Fibroblast of lung (primary cell): ENCODE measurements around the gene SLC8A2. TPM values are rescaled to one million over a fixed set of nuclear protein-coding genes. Genes with fewer than 3 reads are reported as not detected.
"Not testable (repeated sequence)": the region's sequence is repeated elsewhere in the genome, so short reads cannot be mapped to it uniquely, and the experiment has no call there.

Experiments used
- DNase-seq, 2 donors: peaks; one replicate each; pipeline versions ENCODE4 v3.0.0 to v3.0.0-alpha.2; 2010; ENCODE audit warnings: low read depth in 2 of 2
- H2AFZ ChIP-seq: 2 replicates; pipeline ENCODE4 v1.5.1; 2012; ENCODE audit warnings: low read length, control low read depth, inconsistent platforms
- H3K27ac ChIP-seq: 2 replicates; pipeline ENCODE4 v1.5.1; 2011; ENCODE audit warnings: low read length, control low read depth; ENCODE audit not compliant: insufficient read depth
- H3K27me3 ChIP-seq: 2 replicates; pipeline ENCODE4 v1.5.1; 2011; ENCODE audit warnings: mild to moderate bottlenecking, low read length; ENCODE audit not compliant: control insufficient read depth, insufficient read depth
- H3K36me3 ChIP-seq: 2 replicates; pipeline ENCODE4 v1.5.1; 2011; ENCODE audit warnings: low read length; ENCODE audit not compliant: control insufficient read depth, insufficient read depth
- H3K4me1 ChIP-seq: 2 replicates; pipeline ENCODE4 v1.5.1; 2011; ENCODE audit warnings: low read length; ENCODE audit not compliant: control insufficient read depth, insufficient read depth; ENCODE audit errors: extremely low read depth
- H3K4me2 ChIP-seq: 2 replicates; pipeline ENCODE4 v1.5.1; 2011; ENCODE audit warnings: low read length, control low read depth; ENCODE audit not compliant: insufficient read depth; ENCODE audit errors: extremely low read depth
- H3K4me3 ChIP-seq, 4 experiments: fragments of 200-600 bp in 1 of 4; sonication (generic) in 1 of 4; replicated peaks in 1 of 4; 2 replicates each; pipeline ENCODE4 v1.5.1; 2011 to 2016; ENCODE audit warnings: low read length in 4 of 4, low read depth in 3 of 4, mild to moderate bottlenecking in 3 of 4, control low read depth in 2 of 4, inconsistent platforms in 1 of 4, mixed read lengths in 1 of 4; ENCODE audit not compliant: insufficient read depth in 1 of 4; ENCODE audit errors: control extremely low read depth in 1 of 4
- H3K79me2 ChIP-seq: 2 replicates; pipeline ENCODE4 v1.5.1; 2012; ENCODE audit warnings: mild to moderate bottlenecking, low read length, inconsistent platforms; ENCODE audit not compliant: control insufficient read depth, insufficient read depth
- H3K9ac ChIP-seq: 2 replicates; pipeline ENCODE4 v1.5.1; 2011; ENCODE audit warnings: mild to moderate bottlenecking, low read length, control low read depth; ENCODE audit not compliant: insufficient read depth
- H3K9me3 ChIP-seq: 2 replicates; pipeline ENCODE4 v1.5.1; 2012; ENCODE audit warnings: low read depth, low read length; ENCODE audit not compliant: control insufficient read depth, insufficient read depth
- H4K20me1 ChIP-seq: 2 replicates; pipeline ENCODE4 v1.5.1; 2011; ENCODE audit warnings: low read length; ENCODE audit not compliant: control insufficient read depth, insufficient read depth; ENCODE audit errors: extremely low read depth
- EZH2 ChIP-seq: IDR thresholded peaks from 2 replicates; pipeline ENCODE4 v1.5.1; 2012; ENCODE audit warnings: low read length, control low read depth, mild to moderate bottlenecking; ENCODE audit errors: missing control alignments
- polyA plus RNA-seq, 2 donors: library from polyadenylated mRNA; depleted of rRNA in 1 of 2; stranded (reverse) in 1 of 2; unstranded in 1 of 2; fragments of >200 nt; gene quantifications; 2 replicates each; pipeline ENCODE4 v1.2.1, GENCODE V29; 2011 to 2012; ENCODE audit warnings: missing spikeins in 1 of 2
- total RNA-seq: library from RNA; depleted of rRNA; stranded (reverse); fragments of >200 nt; gene quantifications from 2 replicates; pipeline ENCODE4 v1.2.1, GENCODE V29; 2014
- TF ChIP-seq, protein P1 (sequence below), 2 donors: IDR thresholded peaks in 1 of 2; conservative IDR thresholded peaks in 1 of 2; 1 replicate in 1 of 2; 2 replicates in 1 of 2; pipeline ENCODE4 v1.5.1; 2011 to 2012; ENCODE audit warnings: low read length in 2 of 2, control low read depth in 1 of 2, inconsistent platforms in 1 of 2, low read depth in 1 of 2, mild to moderate bottlenecking in 1 of 2

SLC8A2 gene
- total and polyA plus RNA-seq, 2 donors (not counting 1 experiment from before 2014, with no cell fraction given) = under 0.01 TPM; not detected in 1

DNA sequence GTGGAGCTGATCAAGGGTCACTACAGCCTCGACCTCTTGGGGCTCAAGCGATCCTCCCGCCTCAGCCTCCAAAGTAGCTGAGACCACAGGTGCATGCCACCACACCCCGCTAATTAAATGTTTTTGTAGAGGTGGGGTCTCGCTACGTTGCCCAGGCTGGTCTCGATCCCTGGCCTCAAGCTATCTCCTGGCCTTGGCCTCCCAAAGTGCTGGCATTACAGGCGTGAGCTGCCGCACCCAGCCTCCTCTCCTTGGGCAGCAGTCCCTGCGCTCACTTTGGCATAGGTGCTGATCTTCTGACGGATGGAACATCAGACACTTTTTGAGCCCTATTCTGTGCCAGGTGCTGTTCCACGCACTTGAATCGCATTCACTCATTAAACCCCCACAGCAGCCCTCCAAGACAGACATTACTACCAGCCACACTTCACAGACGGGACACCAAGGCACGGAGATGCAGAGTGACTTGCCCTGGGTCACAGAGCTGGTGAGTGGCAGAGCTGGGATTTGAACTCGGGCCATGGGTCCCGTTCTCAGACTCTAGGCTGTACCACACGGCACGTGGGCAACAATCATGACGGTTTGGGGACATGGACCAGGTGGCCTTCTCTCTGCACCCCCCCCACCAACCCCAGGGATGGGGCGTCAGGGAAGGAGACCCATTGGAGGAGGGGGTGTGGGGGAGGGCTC lies 55.6 kb downstream of the SLC8A2 start:
- no peak for DNase-seq
- no peak overlapping the region for H3K9ac ChIP-seq
- H3K9me3 ChIP-seq = no peaks in the 10 kb centered on the region
- H3K79me2 ChIP-seq = no peaks in the 10 kb centered on the region
- no peak overlapping the region for H2AFZ ChIP-seq
- no peaks in the 10 kb centered on the region for H4K20me1 ChIP-seq
- peaks cover 22% of the 10 kb centered on the region for H3K27me3 ChIP-seq
- no peak overlapping the region for H3K4me3 ChIP-seq
- TF ChIP-seq EZH2 = no peak
- TF ChIP-seq, protein P1, sequence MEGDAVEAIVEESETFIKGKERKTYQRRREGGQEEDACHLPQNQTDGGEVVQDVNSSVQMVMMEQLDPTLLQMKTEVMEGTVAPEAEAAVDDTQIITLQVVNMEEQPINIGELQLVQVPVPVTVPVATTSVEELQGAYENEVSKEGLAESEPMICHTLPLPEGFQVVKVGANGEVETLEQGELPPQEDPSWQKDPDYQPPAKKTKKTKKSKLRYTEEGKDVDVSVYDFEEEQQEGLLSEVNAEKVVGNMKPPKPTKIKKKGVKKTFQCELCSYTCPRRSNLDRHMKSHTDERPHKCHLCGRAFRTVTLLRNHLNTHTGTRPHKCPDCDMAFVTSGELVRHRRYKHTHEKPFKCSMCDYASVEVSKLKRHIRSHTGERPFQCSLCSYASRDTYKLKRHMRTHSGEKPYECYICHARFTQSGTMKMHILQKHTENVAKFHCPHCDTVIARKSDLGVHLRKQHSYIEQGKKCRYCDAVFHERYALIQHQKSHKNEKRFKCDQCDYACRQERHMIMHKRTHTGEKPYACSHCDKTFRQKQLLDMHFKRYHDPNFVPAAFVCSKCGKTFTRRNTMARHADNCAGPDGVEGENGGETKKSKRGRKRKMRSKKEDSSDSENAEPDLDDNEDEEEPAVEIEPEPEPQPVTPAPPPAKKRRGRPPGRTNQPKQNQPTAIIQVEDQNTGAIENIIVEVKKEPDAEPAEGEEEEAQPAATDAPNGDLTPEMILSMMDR (conservative IDR thresholded peaks at IDR 0.05 in 1 of 2, IDR thresholded peaks at IDR 0.05 in 1 of 2; ENCODE audit: low read depth in 1 of 2, low read length in 2 of 2) = no peak
- peaks cover 5% of the 10 kb centered on the region for H3K4me1 ChIP-seq
- no peak overlapping the region for H3K27ac ChIP-seq
- no peak overlapping the region for H3K4me2 ChIP-seq
- H3K36me3 ChIP-seq = peaks cover 4% of the 10 kb centered on the region

DNA sequence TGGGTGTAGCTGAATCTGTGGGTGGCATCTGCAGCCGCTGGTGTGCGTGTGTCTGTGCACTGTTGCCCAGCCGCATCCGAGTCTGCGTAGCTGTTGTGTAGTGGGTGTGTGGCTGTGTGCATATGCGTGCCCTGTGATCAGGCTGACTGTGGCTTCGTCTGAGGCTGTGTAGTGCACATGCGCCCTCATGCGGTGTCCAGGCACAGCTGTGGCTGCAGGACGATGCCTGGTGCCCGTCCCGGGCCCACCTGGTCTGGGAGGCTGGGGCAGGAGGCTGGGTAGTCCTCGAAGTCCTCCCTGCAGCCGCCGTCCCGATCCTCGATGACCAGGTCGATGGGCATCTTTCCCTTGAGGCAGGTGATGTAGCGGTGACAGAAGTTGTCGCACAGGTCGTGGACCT lies 57.2 kb downstream of the SLC8A2 start:
- peaks cover 9% of the 10 kb centered on the region for H3K27me3 ChIP-seq
- no peak overlapping the region for H3K4me2 ChIP-seq
- peaks cover 5% of the 10 kb centered on the region for H3K4me1 ChIP-seq
- no peak for DNase-seq
- no peaks in the 10 kb centered on the region for H3K79me2 ChIP-seq
- no peak overlapping the region for H3K4me3 ChIP-seq
- H3K9me3 ChIP-seq = no peaks in the 10 kb centered on the region
- H3K9ac ChIP-seq = no peak overlapping the region
- H3K36me3 ChIP-seq = peaks cover 4% of the 10 kb centered on the region
- no peak overlapping the region for H2AFZ ChIP-seq
- no peak for TF ChIP-seq EZH2
- TF ChIP-seq, protein P1 (conservative IDR thresholded peaks at IDR 0.05 in 1 of 2, IDR thresholded peaks at IDR 0.05 in 1 of 2; ENCODE audit: low read depth in 1 of 2, low read length in 2 of 2) = no peak
- H4K20me1 ChIP-seq = no peaks in the 10 kb centered on the region
- H3K27ac ChIP-seq = no peak overlapping the region

DNA sequence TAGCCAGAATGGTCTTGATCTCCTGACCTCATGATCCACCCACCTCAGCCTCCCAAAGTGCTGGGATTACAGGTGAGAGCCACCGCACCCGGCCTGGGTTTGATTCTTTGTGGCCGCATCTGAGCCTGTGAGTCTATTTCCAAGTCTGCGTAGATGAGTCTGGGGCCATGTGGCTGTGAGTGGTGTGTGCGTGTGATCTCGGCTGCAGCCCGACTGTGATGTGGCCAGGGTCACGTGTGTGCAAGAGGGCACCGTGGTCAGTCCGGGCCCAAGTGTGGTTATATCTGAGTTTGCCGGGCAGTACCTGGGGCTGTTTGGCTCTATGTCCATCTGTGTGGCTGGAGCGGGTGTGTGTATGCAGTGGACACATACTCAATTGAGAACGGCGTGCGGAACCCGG lies 57.8 kb downstream of the SLC8A2 start:
- Histone ChIP-seq H3K79me2 (no peaks in the 10 kb centered on the region), H3K9me3 (no peaks in the 10 kb centered on the region), H2AFZ (no peak overlapping the region), H3K4me1 (peaks cover 5% of the 10 kb centered on the region), H3K4me2 (no peak overlapping the region), H3K4me3 (no peak overlapping the region), H4K20me1 (no peaks in the 10 kb centered on the region), H3K36me3 (peaks cover 4% of the 10 kb centered on the region), H3K27ac (no peak overlapping the region), H3K27me3 (peaks cover 7% of the 10 kb centered on the region), H3K9ac (no peak overlapping the region)
- DNase-seq = no peak
- no peak for TF ChIP-seq EZH2
- TF ChIP-seq, protein P1 (conservative IDR thresholded peaks at IDR 0.05 in 1 of 2, IDR thresholded peaks at IDR 0.05 in 1 of 2; ENCODE audit: low read depth in 1 of 2, low read length in 2 of 2) = no peak

DNA sequence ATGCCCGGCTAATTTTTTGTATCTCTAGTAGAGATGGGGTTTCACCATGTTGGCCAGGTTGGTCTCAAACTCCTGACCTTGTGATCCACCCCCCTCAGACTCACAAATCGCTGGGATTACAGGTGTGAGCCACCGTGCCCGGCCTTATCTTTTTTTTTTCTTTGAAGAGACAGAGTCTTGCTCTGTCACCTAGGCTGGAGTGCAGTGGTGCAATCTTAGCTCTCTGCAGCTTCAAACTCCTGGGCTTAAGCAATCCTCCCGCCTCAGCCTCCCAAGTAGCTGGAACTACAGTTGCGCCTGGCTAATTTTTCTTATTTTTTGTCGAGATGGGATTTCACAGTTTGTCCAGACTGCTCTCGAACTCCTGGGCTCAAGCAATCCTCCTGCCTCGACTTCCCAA lies 60.0 kb downstream of the SLC8A2 start:
- H4K20me1 ChIP-seq, H3K9me3 ChIP-seq, H3K4me1 ChIP-seq, H3K27ac ChIP-seq, H2AFZ ChIP-seq, H3K27me3 ChIP-seq, H3K4me2 ChIP-seq, H3K4me3 ChIP-seq, H3K79me2 ChIP-seq, H3K36me3 ChIP-seq, DNase-seq, H3K9ac ChIP-seq: not testable (repeated sequence)
